IPS-15b (cell line): ENCODE results near the gene POU2AF1.
"Not testable (repeated sequence)": the region's sequence is repeated elsewhere in the genome, so short reads cannot be mapped to it uniquely, and the experiment has no call there.

Experiments used
- H3K27me3 ChIP-seq: one replicate; pipeline ENCODE4 v1.6.1; 2013; ENCODE audit warnings: low read length; ENCODE audit not compliant: control insufficient read depth, insufficient read depth
- H3K36me3 ChIP-seq: one replicate; pipeline ENCODE4 v1.6.1; 2013; ENCODE audit warnings: low read length; ENCODE audit not compliant: control insufficient read depth, insufficient read depth
- H3K4me1 ChIP-seq: one replicate; pipeline ENCODE4 v1.6.1; 2013; ENCODE audit warnings: mild to moderate bottlenecking, low read length; ENCODE audit not compliant: control insufficient read depth, insufficient read depth
- H3K4me3 ChIP-seq: one replicate; pipeline ENCODE4 v1.5.1; 2013; ENCODE audit warnings: low read depth, low read length
- H3K9ac ChIP-seq: one replicate; pipeline ENCODE4 v1.6.1; 2013; ENCODE audit warnings: low read depth, mild to moderate bottlenecking, low read length
- H3K9me3 ChIP-seq: one replicate; pipeline ENCODE4 v1.6.1; 2013; ENCODE audit warnings: mild to moderate bottlenecking, low read length; ENCODE audit not compliant: control insufficient read depth, insufficient read depth

The POU2AF1 gene

DNA sequence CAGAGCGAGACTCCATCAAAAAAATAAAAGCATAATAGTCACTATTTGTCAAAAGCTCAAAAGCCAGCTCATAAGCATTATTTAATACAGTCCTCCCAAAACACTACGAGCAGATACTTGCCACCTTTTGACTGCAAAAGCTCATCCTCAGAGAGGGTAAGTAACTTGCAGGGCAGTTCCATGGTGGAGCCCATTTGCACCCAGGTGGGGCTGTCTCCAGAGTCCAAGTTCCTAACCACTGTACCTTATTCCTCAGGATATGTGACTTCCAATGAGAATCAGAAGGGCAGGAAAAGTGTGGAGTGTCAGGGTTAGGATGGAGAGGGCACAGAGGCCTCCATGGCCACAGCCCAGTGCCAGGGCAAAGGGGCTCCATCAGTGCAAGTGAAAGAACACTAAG, 28.6 kb upstream of the POU2AF1 start:
- no peaks in the 10 kb centered on the region for H3K36me3 ChIP-seq
- no peaks in the 10 kb centered on the region for H3K27me3 ChIP-seq
- no peaks in the 10 kb centered on the region for H3K9me3 ChIP-seq
- H3K9ac ChIP-seq, result no peak overlapping the region
- H3K4me1 ChIP-seq, result no peaks in the 10 kb centered on the region
- H3K4me3 ChIP-seq, result no peak overlapping the region

GRCh38 chr11:111406589-111406988, 27.5 kb upstream of the POU2AF1 start:
- Histone ChIP-seq H3K36me3 (no peaks in the 10 kb centered on the region), H3K9ac (no peak overlapping the region), H3K27me3 (no peaks in the 10 kb centered on the region), H3K4me3 (no peak overlapping the region), H3K4me1 (no peaks in the 10 kb centered on the region), H3K9me3 (no peaks in the 10 kb centered on the region)

DNA sequence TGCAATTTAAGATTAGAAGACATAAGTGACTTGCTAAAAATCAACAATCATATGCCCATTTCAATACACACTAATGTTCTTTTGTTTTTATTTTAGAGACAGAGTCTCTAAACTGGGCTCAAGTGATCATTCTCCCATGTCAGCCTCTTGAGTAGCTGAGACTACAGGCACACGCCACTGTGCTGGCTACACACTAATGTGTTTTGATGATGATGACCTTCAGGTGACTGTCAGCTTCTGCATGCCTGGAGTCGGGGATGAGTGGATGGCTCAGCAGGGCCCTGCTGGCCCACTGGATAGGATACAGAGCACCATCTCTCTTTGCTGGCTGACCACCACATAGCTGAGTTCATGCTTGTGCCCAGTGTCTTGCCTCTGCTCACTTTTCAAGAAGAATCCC, 27.0 kb upstream of the POU2AF1 start:
- no peak overlapping the region for H3K4me3 ChIP-seq
- no peak overlapping the region for H3K9ac ChIP-seq
- H3K36me3 ChIP-seq, result no peaks in the 10 kb centered on the region
- no peaks in the 10 kb centered on the region for H3K9me3 ChIP-seq
- H3K27me3 ChIP-seq, result no peaks in the 10 kb centered on the region
- no peaks in the 10 kb centered on the region for H3K4me1 ChIP-seq

DNA sequence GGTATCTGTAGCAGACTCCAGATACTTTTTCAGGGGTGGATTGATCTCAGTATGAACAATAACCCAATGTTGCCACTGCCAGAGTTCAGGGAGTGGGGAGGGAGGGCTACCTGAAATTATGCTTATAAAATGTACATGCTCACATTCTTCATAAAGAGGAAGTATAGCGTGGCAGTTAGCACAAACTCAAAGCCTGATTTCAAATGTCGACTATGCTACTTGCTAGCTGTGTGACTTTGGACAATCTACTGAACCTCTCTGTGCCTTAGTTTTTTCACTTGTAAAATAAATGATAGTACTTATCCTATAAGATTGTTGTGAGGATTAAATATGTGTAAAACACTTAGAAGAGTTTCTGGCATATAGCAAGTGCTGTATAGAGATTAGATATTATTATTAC, 26.5 kb upstream of the POU2AF1 start:
- Histone ChIP-seq H3K36me3 (no peaks in the 10 kb centered on the region), H3K4me1 (no peaks in the 10 kb centered on the region), H3K9ac (no peak overlapping the region), H3K4me3 (no peak overlapping the region), H3K9me3 (no peaks in the 10 kb centered on the region), H3K27me3 (no peaks in the 10 kb centered on the region)

GRCh38 chr11:111403051-111403726, 24.1 kb upstream of the POU2AF1 start:
- no peaks in the 10 kb centered on the region for H3K27me3 ChIP-seq
- H3K4me1 ChIP-seq, result no peaks in the 10 kb centered on the region

DNA sequence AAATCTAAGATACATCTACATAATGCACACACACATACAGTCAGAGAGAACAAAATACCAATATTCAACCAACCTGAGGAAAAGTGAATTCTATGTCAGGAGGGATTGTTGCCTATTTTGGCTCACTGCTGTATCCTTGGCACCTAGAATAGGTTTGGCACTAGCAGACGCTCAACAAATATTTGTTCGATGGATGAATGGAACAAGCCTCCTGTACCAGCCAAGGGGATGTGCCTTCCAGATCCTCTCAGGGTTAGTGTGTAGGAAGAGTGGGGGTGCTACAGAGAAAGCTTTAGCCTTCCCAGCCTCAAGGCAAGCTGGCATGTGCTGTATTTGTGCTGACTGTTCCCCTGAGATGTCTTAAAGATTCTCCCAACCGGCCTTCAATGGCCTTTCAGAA, 23.3 kb upstream of the POU2AF1 start:
- Histone ChIP-seq H3K4me3 (no peak overlapping the region), H3K9ac (no peak overlapping the region), H3K9me3 (no peaks in the 10 kb centered on the region), H3K36me3 (no peaks in the 10 kb centered on the region), H3K27me3 (no peaks in the 10 kb centered on the region), H3K4me1 (no peaks in the 10 kb centered on the region)

More at GRCh38 chr11:111403051-111403726, 24.1 kb upstream of the POU2AF1 start:
- H3K9ac ChIP-seq, result no peak overlapping the region
- H3K4me3 ChIP-seq, result no peak overlapping the region
- no peaks in the 10 kb centered on the region for H3K9me3 ChIP-seq
- H3K36me3 ChIP-seq, result no peaks in the 10 kb centered on the region

- H3K9me3 ChIP-seq, H3K36me3 ChIP-seq, H3K27me3 ChIP-seq, H3K4me3 ChIP-seq, H3K4me1 ChIP-seq, H3K9ac ChIP-seq: not testable (repeated sequence)
Observed at GRCh38 chr11:111401957-111402356, 22.9 kb upstream of the POU2AF1 start.

DNA sequence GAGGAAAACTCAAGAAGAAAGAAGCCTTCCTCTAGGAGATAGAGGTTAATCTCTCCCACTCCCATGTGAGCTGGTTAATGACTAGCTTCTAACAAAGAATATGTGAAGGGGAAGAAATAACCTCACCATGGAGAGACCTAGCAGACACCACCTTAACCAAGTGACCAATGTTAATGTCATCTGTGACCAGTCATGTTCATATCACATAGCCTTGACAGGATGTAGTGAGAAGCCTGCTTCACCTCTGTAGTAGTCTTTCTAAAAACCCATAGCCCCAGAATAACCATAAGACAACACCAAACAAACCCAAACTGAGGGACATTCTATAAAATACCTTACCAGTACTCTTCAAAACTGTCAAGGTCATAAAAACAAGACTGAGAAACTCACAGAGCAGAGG, 21.5 kb upstream of the POU2AF1 start:
- no peaks in the 10 kb centered on the region for H3K27me3 ChIP-seq
- H3K4me1 ChIP-seq, result no peaks in the 10 kb centered on the region
- no peaks in the 10 kb centered on the region for H3K9me3 ChIP-seq
- no peak overlapping the region for H3K9ac ChIP-seq
- no peaks in the 10 kb centered on the region for H3K36me3 ChIP-seq
- H3K4me3 ChIP-seq, result no peak overlapping the region

DNA sequence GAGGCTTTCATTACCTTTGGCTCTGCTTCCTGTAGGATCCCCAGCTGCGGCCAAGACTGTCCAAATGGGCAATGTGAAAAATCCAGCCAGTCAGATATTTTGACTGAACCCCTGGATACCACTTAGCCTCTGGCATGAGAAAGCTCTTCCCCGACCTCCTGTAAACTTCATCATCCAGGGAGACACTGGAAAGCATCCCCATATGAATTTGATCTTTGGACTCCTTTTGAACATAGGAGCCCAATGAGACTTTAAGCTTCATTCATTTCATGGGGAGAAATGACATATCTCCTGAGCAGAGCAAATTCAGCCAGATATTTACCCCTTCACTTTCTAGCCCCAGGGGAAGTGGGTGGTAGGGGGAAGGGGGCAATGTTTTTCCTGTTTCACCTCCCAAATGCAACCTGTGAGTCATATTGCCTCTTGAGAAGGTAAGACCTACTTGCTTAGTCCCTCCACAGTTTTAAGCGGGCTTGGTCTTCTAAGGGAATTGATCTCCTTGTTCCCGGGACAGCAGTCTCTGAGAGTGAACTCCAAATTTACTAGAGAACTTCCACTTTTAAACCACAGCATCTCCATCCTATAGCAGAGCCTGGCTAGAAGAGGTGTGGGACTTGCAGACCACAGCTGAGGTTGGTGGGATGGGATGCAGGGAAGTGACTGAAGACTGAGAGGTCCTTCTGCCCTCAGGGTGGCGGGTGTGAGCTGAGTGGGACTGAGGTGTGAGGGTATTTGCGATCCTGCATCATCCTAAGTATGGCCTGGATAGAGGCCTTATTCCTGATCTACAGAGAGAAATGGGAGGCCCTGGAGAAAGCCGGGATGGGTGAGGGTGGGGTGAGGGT, 20.3 kb upstream of the POU2AF1 start:
- Histone ChIP-seq H3K9ac (no peak overlapping the region), H3K4me1 (no peaks in the 10 kb centered on the region), H3K9me3 (no peaks in the 10 kb centered on the region), H3K36me3 (no peaks in the 10 kb centered on the region), H3K27me3 (no peaks in the 10 kb centered on the region), H3K4me3 (no peak overlapping the region)

DNA sequence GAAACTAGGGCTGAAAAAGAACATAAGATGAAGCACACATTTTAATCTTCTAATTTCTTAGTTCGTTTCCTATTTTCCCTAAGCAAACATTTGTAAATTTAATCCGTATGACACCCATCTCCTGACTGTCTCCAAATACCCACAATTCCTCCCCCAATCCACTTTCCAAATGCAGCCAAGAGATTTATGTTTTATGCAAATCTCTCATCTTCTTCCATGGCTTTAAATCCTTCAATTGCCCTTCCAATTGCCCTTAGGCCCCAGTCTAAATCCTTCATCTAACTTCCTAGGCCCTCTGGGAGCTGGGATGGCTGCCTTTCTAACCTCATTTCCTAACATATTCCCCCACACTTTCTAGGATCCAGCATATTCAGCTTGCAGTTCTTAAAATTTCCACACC, 18.0 kb upstream of the POU2AF1 start:
- Histone ChIP-seq H3K27me3 (no peaks in the 10 kb centered on the region), H3K4me3 (no peak overlapping the region), H3K9me3 (no peaks in the 10 kb centered on the region), H3K9ac (no peak overlapping the region), H3K36me3 (no peaks in the 10 kb centered on the region), H3K4me1 (no peaks in the 10 kb centered on the region)

- Histone ChIP-seq H3K27me3 (no peaks in the 10 kb centered on the region), H3K36me3 (no peaks in the 10 kb centered on the region), H3K9me3 (no peaks in the 10 kb centered on the region), H3K9ac (no peak overlapping the region), H3K4me3 (no peak overlapping the region), H3K4me1 (no peaks in the 10 kb centered on the region)
Observed at GRCh38 chr11:111395749-111396148, 16.7 kb upstream of the POU2AF1 start.

- Histone ChIP-seq H3K4me1 (no peaks in the 10 kb centered on the region), H3K36me3 (no peaks in the 10 kb centered on the region)
Observed at GRCh38 chr11:111395081-111395480, 16.0 kb upstream of the POU2AF1 start.

More at GRCh38 chr11:111395081-111395480, 16.0 kb upstream of the POU2AF1 start:
- H3K9me3 ChIP-seq, result no peaks in the 10 kb centered on the region
- no peak overlapping the region for H3K9ac ChIP-seq
- H3K27me3 ChIP-seq, result no peaks in the 10 kb centered on the region
- no peak overlapping the region for H3K4me3 ChIP-seq
